ENCODE data around the gene NUF2. TPM values are rescaled to one million over a fixed set of nuclear protein-coding genes. Genes with fewer than 3 reads are reported as not detected.

The NUF2 gene
- total RNA-seq (0.51 and 4.6 TPM in 2 replicates), polyA plus RNA-seq (6.5 and 20.7 TPM in 2 replicates), polyA minus RNA-seq (ENCODE audit: low replicate concordance) (not detected in 2 replicates)
- 4.1 and 16.1 TPM in 2 replicates for polyA plus RNA-seq (2012)

DNA sequence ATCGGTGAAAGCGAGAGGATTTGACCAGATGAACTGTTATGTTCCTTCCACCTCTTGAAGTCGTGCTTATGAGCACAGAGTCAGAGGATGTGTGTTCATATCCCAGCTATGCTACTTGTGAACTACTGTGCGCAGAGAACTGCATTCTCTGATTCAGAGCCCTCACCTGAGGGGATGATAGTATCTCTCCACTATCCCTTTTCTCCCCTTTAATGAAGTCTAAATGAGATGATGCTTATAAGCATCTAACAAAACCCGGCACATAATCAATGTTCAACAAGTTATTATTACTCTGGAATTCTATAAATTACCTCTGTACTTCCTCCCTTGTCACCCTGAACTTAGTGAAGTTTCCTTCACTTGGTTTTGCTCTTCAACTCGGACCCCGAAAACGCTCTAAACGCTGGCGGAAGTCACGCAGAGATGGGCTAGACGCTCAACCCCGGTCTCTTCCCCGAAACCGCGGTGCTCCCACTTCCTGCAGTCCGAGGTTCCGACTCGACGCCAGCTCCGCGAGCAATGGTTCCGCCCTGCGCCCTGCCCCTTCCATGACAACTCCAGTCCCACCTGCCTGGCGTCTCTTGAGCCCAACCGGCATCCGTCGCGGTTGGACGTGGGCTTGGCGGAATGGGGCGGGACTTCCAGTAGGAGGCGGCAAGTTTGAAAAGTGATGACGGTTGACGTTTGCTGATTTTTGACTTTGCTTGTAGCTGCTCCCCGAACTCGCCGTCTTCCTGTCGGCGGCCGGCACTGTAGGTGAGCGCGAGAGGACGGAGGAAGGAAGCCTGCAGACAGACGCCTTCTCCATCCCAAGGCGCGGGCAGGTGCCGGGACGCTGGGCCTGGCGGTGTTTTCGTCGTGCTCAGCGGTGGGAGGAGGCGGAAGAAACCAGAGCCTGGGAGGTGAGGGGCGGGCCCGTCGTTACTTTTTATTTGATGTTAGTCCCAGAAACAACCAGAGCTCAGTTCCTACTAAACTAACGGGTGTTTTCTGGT lies at the start of gene NUF2:
Gene NUF2 (plus strand): TSS at position 644 of the 995 bp plus-strand sequence. CDS start 4,098 bp downstream, outside the sequence.
- H3K9ac ChIP-seq (ENCODE audit: insufficient read depth, low read length): peak within 1 kb of the TSS; percentile 77
- H3K4me3 ChIP-seq (replicated peaks in 1 of 4; ENCODE audit: control extremely low read depth in 1 of 4, insufficient read depth in 1 of 4, low read depth in 3 of 4, low read length in 4 of 4): peak within 1 kb of the TSS; percentile 79 to 92 (median 87)
- H3K27me3 ChIP-seq (ENCODE audit: control insufficient read depth, insufficient read depth, low read length): no peaks in the 10 kb centered on the region
- TF ChIP-seq, protein P1, sequence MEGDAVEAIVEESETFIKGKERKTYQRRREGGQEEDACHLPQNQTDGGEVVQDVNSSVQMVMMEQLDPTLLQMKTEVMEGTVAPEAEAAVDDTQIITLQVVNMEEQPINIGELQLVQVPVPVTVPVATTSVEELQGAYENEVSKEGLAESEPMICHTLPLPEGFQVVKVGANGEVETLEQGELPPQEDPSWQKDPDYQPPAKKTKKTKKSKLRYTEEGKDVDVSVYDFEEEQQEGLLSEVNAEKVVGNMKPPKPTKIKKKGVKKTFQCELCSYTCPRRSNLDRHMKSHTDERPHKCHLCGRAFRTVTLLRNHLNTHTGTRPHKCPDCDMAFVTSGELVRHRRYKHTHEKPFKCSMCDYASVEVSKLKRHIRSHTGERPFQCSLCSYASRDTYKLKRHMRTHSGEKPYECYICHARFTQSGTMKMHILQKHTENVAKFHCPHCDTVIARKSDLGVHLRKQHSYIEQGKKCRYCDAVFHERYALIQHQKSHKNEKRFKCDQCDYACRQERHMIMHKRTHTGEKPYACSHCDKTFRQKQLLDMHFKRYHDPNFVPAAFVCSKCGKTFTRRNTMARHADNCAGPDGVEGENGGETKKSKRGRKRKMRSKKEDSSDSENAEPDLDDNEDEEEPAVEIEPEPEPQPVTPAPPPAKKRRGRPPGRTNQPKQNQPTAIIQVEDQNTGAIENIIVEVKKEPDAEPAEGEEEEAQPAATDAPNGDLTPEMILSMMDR (conservative IDR thresholded peaks at IDR 0.05 in 1 of 2, IDR thresholded peaks at IDR 0.05 in 1 of 2; ENCODE audit: low read depth in 1 of 2, low read length in 2 of 2): no peak
- TF ChIP-seq EZH2 (IDR thresholded peaks at IDR 0.05; ENCODE audit: low read length, missing control alignments): no peak
- H4K20me1 ChIP-seq (ENCODE audit: control insufficient read depth, extremely low read depth, insufficient read depth, low read length): no peaks in the 10 kb centered on the region
- H3K36me3 ChIP-seq (ENCODE audit: control insufficient read depth, insufficient read depth, low read length): no peaks in the 10 kb centered on the region
- no peaks in the 10 kb centered on the region for H3K9me3 ChIP-seq (ENCODE audit: control insufficient read depth, insufficient read depth, low read depth, low read length)
- DNase-seq (ENCODE audit: low read depth in 2 of 2): peak; percentile 99 to 100
- H3K79me2 ChIP-seq (ENCODE audit: control insufficient read depth, insufficient read depth, low read length): peaks cover 47% of the 10 kb centered on the region
- peak within 1 kb of the TSS; percentile 88 for H2AFZ ChIP-seq (ENCODE audit: low read length)
- H3K4me2 ChIP-seq (ENCODE audit: extremely low read depth, insufficient read depth, low read length): peak within 1 kb of the TSS; percentile 93
- peak within 1 kb of the TSS; percentile 91 for H3K27ac ChIP-seq (ENCODE audit: insufficient read depth, low read length)
- peaks cover 4% of the 10 kb centered on the region for H3K4me1 ChIP-seq (ENCODE audit: control insufficient read depth, extremely low read depth, insufficient read depth, low read length)

DNA sequence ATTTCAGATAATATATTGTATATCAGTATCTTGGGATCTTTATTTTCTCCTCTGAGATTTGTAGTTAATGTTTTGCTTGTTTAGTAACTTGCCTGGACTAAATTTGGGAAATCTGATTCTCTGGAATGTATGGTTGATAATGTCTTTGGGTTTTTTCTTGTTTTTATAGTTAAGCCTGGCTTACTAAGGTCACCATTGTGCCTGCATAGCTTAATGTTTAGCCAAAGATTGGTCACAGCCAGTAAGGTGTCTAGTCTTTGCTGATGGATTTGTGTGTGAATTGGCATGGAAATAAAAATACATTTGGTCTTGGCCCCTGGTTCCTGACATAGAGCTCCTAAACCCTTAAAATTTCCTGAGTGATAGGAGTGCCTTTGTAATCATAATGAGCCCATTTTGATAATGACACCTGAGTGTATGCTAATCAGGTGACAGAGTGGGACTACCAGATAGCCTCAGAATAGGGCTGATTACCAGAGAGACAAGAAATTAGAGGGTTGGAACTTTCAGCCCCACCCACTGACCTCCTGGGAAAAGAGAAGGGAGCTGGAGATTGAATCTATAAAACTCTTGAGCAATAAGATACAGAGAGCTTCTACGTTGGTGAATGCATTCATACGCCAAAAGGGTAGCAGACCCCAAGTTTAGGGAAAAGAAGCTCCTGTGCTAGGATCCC lies 47.9 kb upstream of the NUF2 start:
- H4K20me1 ChIP-seq (ENCODE audit: control insufficient read depth, extremely low read depth, insufficient read depth, low read length): no peaks in the 10 kb centered on the region
- no peaks in the 10 kb centered on the region for H3K79me2 ChIP-seq (ENCODE audit: control insufficient read depth, insufficient read depth, low read length)
- H2AFZ ChIP-seq (ENCODE audit: low read length): no peak overlapping the region
- H3K9me3 ChIP-seq (ENCODE audit: control insufficient read depth, insufficient read depth, low read depth, low read length): no peaks in the 10 kb centered on the region
- TF ChIP-seq, protein P1 (conservative IDR thresholded peaks at IDR 0.05 in 1 of 2, IDR thresholded peaks at IDR 0.05 in 1 of 2; ENCODE audit: low read depth in 1 of 2, low read length in 2 of 2): no peak
- no peak for TF ChIP-seq EZH2 (IDR thresholded peaks at IDR 0.05; ENCODE audit: low read length, missing control alignments)
- no peak overlapping the region for H3K4me3 ChIP-seq (replicated peaks in 1 of 4; ENCODE audit: control extremely low read depth in 1 of 4, insufficient read depth in 1 of 4, low read depth in 3 of 4, low read length in 4 of 4)
- DNase-seq (ENCODE audit: low read depth in 2 of 2): no peak
- no peaks in the 10 kb centered on the region for H3K27me3 ChIP-seq (ENCODE audit: control insufficient read depth, insufficient read depth, low read length)
- no peaks in the 10 kb centered on the region for H3K36me3 ChIP-seq (ENCODE audit: control insufficient read depth, insufficient read depth, low read length)
- H3K4me1 ChIP-seq (ENCODE audit: control insufficient read depth, extremely low read depth, insufficient read depth, low read length): no peaks in the 10 kb centered on the region
- H3K9ac ChIP-seq (ENCODE audit: insufficient read depth, low read length): no peak overlapping the region
- no peak overlapping the region for H3K27ac ChIP-seq (ENCODE audit: insufficient read depth, low read length)
- no peak overlapping the region for H3K4me2 ChIP-seq (ENCODE audit: extremely low read depth, insufficient read depth, low read length)

DNA sequence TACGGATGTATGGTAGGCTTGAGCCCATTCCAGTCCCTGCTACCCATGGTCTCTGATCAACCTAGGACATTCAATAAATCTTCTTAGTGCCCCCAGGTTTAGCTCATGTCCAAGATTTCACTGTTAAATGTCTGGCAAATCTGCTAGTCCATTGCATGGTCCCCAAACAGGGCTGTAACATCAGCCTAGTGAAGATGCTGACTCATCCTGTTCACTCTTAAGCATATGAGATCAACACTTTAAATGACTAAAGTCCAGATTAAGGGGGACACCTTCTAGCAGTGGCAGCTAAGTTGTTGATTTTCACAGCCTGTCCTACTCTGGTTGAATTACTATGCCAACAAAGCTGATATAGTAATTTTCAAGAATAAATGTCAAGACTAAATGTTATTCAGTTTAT lies 46.5 kb upstream of the NUF2 start:
- no peaks in the 10 kb centered on the region for H3K4me1 ChIP-seq (ENCODE audit: control insufficient read depth, extremely low read depth, insufficient read depth, low read length)
- no peaks in the 10 kb centered on the region for H3K36me3 ChIP-seq (ENCODE audit: control insufficient read depth, insufficient read depth, low read length)
- no peak overlapping the region for H3K27ac ChIP-seq (ENCODE audit: insufficient read depth, low read length)
- no peaks in the 10 kb centered on the region for H3K27me3 ChIP-seq (ENCODE audit: control insufficient read depth, insufficient read depth, low read length)
- no peak overlapping the region for H3K9ac ChIP-seq (ENCODE audit: insufficient read depth, low read length)
- peak in 1 of 2 donors; percentile 44 for DNase-seq (ENCODE audit: low read depth in 2 of 2)
- no peak overlapping the region for H3K4me3 ChIP-seq (replicated peaks in 1 of 4; ENCODE audit: control extremely low read depth in 1 of 4, insufficient read depth in 1 of 4, low read depth in 3 of 4, low read length in 4 of 4)
- no peak for TF ChIP-seq EZH2 (IDR thresholded peaks at IDR 0.05; ENCODE audit: low read length, missing control alignments)
- TF ChIP-seq, protein P1 (conservative IDR thresholded peaks at IDR 0.05 in 1 of 2, IDR thresholded peaks at IDR 0.05 in 1 of 2; ENCODE audit: low read depth in 1 of 2, low read length in 2 of 2): no peak
- no peaks in the 10 kb centered on the region for H4K20me1 ChIP-seq (ENCODE audit: control insufficient read depth, extremely low read depth, insufficient read depth, low read length)
- H3K4me2 ChIP-seq (ENCODE audit: extremely low read depth, insufficient read depth, low read length): no peak overlapping the region
- H2AFZ ChIP-seq (ENCODE audit: low read length): no peak overlapping the region
- H3K9me3 ChIP-seq (ENCODE audit: control insufficient read depth, insufficient read depth, low read depth, low read length): no peaks in the 10 kb centered on the region
- no peaks in the 10 kb centered on the region for H3K79me2 ChIP-seq (ENCODE audit: control insufficient read depth, insufficient read depth, low read length)

Measured in fibroblast of lung (primary cell).